Measurements from ENCODE around the gene MYO3B.

- TF ChIP-seq CTCF (IDR thresholded peaks at IDR 0.05) (no peak), POLR2A (IDR thresholded peaks at IDR 0.05) (no peak)
These were observed 133.0 kb downstream of the MYO3B start for GRCh38 chr2:170310876-170311502.
